ENCODE data around the gene DMXL1. TPM values are rescaled to one million over a fixed set of nuclear protein-coding genes. Genes with fewer than 3 reads are reported as not detected.

Gene DMXL1
- total RNA-seq, 1 donor: 86.1 TPM

DNA sequence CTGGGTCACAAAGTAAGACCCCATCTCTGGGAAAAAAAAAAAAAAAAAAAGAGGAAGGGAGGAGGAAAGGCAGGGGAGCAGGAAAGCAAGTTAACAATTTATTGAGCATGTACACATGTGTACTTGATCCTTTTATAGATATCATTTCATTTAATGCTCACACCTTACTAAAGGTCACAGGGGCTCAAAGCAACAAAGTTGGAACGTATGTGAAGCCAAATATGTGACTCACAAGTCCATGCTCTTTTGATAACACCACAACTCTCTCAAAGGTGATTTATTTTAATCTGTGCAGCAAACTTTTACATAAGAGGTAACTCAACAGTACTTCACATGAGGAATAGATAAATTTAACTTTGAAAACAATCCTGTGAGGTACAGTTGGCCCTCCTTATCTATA is 48.1 kb upstream of the DMXL1 start:
- Histone ChIP-seq H3K4me2 (ENCODE audit: insufficient read depth, low read length) (no peak overlapping the region), H3K9me3 (ENCODE audit: low read depth, low read length) (no peaks in the 10 kb centered on the region), H3K27ac (ENCODE audit: low read depth, low read length) (no peak overlapping the region), H2AFZ (ENCODE audit: low read length) (no peak overlapping the region), H3K27me3 (ENCODE audit: insufficient read depth, low read length) (no peaks in the 10 kb centered on the region), H3K4me1 (ENCODE audit: insufficient read depth, low read length) (peaks cover 6% of the 10 kb centered on the region), H4K20me1 (ENCODE audit: insufficient read depth, low read length) (no peaks in the 10 kb centered on the region), H3K4me3 (ENCODE audit: insufficient read depth, low read length) (no peak overlapping the region), H3K79me2 (ENCODE audit: insufficient read depth, low read length) (no peaks in the 10 kb centered on the region), H3K36me3 (ENCODE audit: insufficient read depth, low read length) (no peaks in the 10 kb centered on the region)
- DNase-seq (ENCODE audit: insufficient read length, low spot score, missing footprints): no peak
- TF ChIP-seq, protein P1, sequence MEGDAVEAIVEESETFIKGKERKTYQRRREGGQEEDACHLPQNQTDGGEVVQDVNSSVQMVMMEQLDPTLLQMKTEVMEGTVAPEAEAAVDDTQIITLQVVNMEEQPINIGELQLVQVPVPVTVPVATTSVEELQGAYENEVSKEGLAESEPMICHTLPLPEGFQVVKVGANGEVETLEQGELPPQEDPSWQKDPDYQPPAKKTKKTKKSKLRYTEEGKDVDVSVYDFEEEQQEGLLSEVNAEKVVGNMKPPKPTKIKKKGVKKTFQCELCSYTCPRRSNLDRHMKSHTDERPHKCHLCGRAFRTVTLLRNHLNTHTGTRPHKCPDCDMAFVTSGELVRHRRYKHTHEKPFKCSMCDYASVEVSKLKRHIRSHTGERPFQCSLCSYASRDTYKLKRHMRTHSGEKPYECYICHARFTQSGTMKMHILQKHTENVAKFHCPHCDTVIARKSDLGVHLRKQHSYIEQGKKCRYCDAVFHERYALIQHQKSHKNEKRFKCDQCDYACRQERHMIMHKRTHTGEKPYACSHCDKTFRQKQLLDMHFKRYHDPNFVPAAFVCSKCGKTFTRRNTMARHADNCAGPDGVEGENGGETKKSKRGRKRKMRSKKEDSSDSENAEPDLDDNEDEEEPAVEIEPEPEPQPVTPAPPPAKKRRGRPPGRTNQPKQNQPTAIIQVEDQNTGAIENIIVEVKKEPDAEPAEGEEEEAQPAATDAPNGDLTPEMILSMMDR (IDR thresholded peaks at IDR 0.05; ENCODE audit: extremely low read depth, low read depth, low read length): no peak

DNA sequence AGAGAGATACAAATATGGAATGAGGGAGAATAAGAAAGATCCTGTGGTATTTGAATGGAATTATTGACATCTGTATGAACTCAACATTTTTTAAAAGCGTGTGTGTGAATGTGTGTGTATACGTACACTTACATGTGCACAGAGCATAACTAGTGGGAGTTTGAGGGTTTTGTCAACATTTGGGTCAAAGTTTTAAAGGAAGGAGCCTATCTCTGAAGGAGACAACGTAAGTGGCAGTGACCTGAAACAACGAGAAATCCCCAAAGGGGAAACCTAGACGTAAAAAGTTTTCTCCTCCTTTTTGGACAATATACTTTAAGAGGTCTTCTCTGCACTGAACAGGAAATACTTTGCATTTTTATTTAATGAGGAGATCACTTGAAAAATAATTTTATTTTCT is 42.3 kb upstream of the DMXL1 start:
- H3K4me1 ChIP-seq (ENCODE audit: insufficient read depth, low read length): no peaks in the 10 kb centered on the region
- H3K79me2 ChIP-seq (ENCODE audit: insufficient read depth, low read length): no peaks in the 10 kb centered on the region
- H3K4me2 ChIP-seq (ENCODE audit: insufficient read depth, low read length): no peak overlapping the region
- no peaks in the 10 kb centered on the region for H4K20me1 ChIP-seq (ENCODE audit: insufficient read depth, low read length)
- peak overlapping the region; percentile 14 for H2AFZ ChIP-seq (ENCODE audit: low read length)
- no peak overlapping the region for H3K4me3 ChIP-seq (ENCODE audit: insufficient read depth, low read length)
- DNase-seq (ENCODE audit: insufficient read length, low spot score, missing footprints): no peak
- H3K9me3 ChIP-seq (ENCODE audit: low read depth, low read length): no peaks in the 10 kb centered on the region
- H3K27ac ChIP-seq (ENCODE audit: low read depth, low read length): no peak overlapping the region
- H3K27me3 ChIP-seq (ENCODE audit: insufficient read depth, low read length): no peaks in the 10 kb centered on the region
- H3K36me3 ChIP-seq (ENCODE audit: insufficient read depth, low read length): no peaks in the 10 kb centered on the region
- TF ChIP-seq, protein P1 (IDR thresholded peaks at IDR 0.05; ENCODE audit: extremely low read depth, low read depth, low read length): no peak

DNA sequence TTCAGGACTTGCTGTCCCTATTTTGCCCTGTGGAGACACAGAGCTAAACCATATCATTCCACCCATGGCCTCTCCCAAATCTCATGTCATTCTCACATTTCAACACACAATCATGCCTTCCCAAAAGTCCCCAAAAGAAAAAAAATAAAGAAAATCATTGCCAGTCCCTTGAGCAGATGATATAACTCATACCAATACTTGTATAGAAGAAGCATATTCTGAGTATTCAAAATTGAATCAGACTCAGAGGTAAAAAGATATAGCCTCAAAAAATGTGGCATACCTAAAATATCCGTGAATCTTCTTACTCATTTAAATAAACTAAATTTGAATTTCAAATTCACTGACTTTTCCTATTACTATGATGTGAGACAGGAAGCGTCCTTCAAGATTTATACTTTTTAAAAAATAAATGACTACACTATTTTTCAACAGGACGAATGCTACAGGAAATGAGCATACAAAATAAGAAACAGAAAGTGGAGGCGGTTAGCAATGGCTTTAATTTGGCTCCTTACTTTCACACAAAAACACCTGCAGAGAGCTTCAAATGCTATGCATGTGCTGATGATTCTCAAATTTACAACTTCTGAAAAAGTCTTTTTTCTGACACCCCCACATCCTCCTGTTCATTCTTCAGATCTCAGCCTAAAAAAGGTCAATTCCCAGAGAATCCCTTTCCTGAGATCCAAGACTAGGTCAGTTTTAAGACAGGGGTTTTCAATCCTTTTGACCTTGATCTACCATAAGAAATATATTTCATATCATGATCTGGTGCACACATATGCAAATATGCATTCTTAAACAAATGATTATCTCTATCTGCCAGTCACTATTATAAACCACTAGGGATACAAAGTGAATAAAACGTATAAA is 39.6 kb upstream of the DMXL1 start:
- Histone ChIP-seq H3K36me3 (ENCODE audit: insufficient read depth, low read length) (no peaks in the 10 kb centered on the region), H4K20me1 (ENCODE audit: insufficient read depth, low read length) (no peaks in the 10 kb centered on the region), H2AFZ (ENCODE audit: low read length) (no peak overlapping the region), H3K27ac (ENCODE audit: low read depth, low read length) (no peak overlapping the region), H3K4me1 (ENCODE audit: insufficient read depth, low read length) (peaks cover 7% of the 10 kb centered on the region), H3K79me2 (ENCODE audit: insufficient read depth, low read length) (no peaks in the 10 kb centered on the region), H3K4me3 (ENCODE audit: insufficient read depth, low read length) (no peak overlapping the region), H3K9me3 (ENCODE audit: low read depth, low read length) (no peaks in the 10 kb centered on the region), H3K4me2 (ENCODE audit: insufficient read depth, low read length) (no peak overlapping the region), H3K27me3 (ENCODE audit: insufficient read depth, low read length) (no peaks in the 10 kb centered on the region)
- DNase-seq (ENCODE audit: insufficient read length, low spot score, missing footprints): no peak
- TF ChIP-seq, protein P1 (IDR thresholded peaks at IDR 0.05; ENCODE audit: extremely low read depth, low read depth, low read length): no peak

DNA sequence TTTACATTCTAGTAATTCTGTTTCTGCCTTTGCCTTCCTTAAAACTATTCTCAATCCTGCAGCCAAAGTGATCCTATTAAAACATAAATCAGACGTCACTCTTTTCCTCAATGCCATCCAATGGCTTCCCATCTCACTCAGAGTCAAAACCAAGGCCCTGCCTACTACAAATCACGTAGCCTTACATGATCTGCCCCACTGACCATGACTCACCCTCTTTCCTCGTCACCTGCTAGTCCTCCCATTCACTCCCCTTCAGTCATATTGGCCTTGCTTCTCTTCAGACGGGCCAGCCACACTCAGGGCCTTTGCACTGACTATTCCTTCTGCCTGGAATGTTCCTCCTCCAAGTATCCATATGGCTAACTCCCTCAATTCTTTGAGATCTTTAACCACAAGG is 39.0 kb upstream of the DMXL1 start:
- Histone ChIP-seq H3K36me3 (ENCODE audit: insufficient read depth, low read length) (no peaks in the 10 kb centered on the region), H3K79me2 (ENCODE audit: insufficient read depth, low read length) (no peaks in the 10 kb centered on the region), H3K27me3 (ENCODE audit: insufficient read depth, low read length) (no peaks in the 10 kb centered on the region), H4K20me1 (ENCODE audit: insufficient read depth, low read length) (no peaks in the 10 kb centered on the region), H3K27ac (ENCODE audit: low read depth, low read length) (no peak overlapping the region), H2AFZ (ENCODE audit: low read length) (no peak overlapping the region), H3K4me3 (ENCODE audit: insufficient read depth, low read length) (no peak overlapping the region), H3K4me2 (ENCODE audit: insufficient read depth, low read length) (no peak overlapping the region), H3K9me3 (ENCODE audit: low read depth, low read length) (no peaks in the 10 kb centered on the region), H3K4me1 (ENCODE audit: insufficient read depth, low read length) (peaks cover 11% of the 10 kb centered on the region)
- TF ChIP-seq, protein P1 (IDR thresholded peaks at IDR 0.05; ENCODE audit: extremely low read depth, low read depth, low read length): no peak
- no peak for DNase-seq (ENCODE audit: insufficient read length, low spot score, missing footprints)

Measured in osteoblast (primary cell).